ENCODE results near the gene DDX31.
A peak's percentile ranks its signal among the peaks of the same experiment; 100 is the strongest.
"Not testable (repeated sequence)": the region's sequence is repeated elsewhere in the genome, so short reads cannot be mapped to it uniquely, and the experiment has no call there.

DDX31 gene

DNA sequence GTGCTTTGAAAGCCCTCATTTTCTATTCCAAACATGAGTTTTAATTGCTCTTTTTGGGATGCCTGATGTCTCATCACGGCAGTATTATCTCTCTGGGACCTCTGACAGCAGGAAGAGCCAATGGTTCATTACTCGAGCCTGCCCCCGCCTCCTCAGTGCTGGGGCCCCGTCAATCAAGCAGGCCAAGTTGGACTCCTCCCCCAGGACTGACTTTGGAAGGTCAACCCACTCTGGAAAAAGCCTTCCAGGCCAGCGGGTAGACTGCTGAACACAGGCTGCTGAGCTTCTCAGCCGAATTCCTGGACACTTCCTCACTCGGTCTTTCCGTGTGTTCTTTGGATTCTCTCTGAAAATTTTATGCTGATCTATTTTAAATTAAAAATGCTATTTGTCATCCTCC, 96.9 kb downstream of the DDX31 start:
- TF ChIP-seq, protein P1, sequence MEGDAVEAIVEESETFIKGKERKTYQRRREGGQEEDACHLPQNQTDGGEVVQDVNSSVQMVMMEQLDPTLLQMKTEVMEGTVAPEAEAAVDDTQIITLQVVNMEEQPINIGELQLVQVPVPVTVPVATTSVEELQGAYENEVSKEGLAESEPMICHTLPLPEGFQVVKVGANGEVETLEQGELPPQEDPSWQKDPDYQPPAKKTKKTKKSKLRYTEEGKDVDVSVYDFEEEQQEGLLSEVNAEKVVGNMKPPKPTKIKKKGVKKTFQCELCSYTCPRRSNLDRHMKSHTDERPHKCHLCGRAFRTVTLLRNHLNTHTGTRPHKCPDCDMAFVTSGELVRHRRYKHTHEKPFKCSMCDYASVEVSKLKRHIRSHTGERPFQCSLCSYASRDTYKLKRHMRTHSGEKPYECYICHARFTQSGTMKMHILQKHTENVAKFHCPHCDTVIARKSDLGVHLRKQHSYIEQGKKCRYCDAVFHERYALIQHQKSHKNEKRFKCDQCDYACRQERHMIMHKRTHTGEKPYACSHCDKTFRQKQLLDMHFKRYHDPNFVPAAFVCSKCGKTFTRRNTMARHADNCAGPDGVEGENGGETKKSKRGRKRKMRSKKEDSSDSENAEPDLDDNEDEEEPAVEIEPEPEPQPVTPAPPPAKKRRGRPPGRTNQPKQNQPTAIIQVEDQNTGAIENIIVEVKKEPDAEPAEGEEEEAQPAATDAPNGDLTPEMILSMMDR (IDR thresholded peaks at IDR 0.05; ENCODE audit: low read depth, low read length), result no peak
- DNase-seq (ENCODE audit: low read depth in 2 of 2), result peak; percentile 23 to 26
- no peak overlapping the region for H3K4me3 ChIP-seq (replicated peaks in 1 of 2; ENCODE audit: low read depth in 2 of 2, low read length in 2 of 2)

DNA sequence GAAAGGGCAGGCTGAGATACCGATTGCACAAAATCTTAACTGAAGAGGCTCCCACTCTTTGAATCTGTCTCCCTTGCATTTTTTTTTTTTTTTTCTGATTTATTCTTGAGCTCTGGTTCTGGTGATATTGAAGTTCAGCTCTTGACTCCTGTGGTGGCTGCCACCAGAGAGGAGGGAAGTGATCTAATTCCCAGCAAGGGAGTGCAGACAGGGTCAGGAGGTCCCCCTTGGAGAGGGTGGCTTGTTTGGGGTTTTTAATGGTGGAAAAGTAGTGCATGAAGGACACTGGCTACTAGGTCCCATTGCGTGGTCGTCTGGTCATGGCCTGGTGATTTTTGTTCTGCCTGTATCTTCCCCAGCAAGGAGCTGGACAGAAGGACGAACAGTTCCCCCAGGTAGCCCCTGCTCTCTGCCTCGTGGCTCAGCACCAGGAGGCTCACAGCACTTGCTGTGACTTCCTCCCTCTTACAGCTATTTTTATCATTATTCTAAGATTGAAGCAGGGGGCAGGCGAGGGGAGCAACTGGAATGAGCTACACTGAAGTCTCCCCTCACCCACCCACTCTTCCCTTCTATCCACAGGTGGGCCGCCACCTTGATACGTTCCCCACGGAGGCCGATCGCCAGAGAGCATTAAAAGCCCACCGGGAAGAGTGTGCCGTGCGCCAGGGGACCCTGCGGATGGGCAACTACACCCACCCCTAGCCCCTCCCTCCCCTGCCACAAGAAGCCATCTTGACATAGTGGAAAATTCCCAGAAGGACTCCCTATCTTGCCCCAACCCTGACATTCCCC, 97.8 kb downstream of the DDX31 start:
- DNase-seq (ENCODE audit: low read depth in 2 of 2), result no peak
- TF ChIP-seq, protein P1 (IDR thresholded peaks at IDR 0.05; ENCODE audit: low read depth, low read length), result no peak
- no peak overlapping the region for H3K4me3 ChIP-seq (replicated peaks in 1 of 2; ENCODE audit: low read depth in 2 of 2, low read length in 2 of 2)

DNA sequence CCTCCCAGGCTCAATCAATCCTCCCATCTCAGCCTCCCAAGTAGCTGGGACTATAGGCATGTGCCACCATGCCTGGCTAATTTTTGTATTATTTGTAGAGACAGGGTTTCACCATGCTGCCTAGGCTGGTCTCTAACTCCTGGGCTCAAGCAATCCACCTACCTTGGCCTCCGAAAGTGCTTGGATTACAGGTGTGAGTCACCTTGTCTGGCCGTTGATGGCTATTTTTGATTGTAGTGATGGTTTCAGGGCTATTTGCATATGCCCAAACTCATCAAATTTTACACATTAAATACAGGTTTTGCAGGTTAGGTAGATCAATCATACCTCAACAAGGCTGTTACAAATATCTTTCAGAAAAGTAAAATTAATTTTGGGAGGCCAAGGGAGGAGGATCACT, 101.0 kb downstream of the DDX31 start:
- DNase-seq (ENCODE audit: low read depth in 2 of 2); H3K4me3 ChIP-seq (replicated peaks in 1 of 2; ENCODE audit: low read depth in 2 of 2, low read length in 2 of 2): not testable (repeated sequence)

DNA sequence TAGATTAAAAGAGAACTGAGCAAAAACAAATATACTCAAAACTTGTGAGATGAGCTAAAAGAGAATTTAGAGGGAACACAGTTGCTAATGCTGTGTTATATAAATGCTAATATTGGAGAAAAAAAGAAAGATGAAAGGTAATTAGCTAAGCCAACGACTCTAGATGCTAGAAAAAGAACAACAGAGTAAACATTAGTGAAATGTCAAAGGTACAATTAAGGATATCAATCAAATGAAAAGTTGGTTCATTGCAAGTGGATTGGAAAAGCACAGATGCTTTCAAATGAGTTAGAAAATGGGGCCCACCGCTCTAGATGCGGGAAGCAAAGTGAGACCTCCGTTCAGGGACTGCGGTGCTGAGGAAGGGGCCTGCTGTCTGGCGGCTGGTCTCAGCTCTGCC, 105.3 kb downstream of the DDX31 start:
- no peak overlapping the region for H3K4me3 ChIP-seq (replicated peaks in 1 of 2; ENCODE audit: low read depth in 2 of 2, low read length in 2 of 2)
- no peak for DNase-seq (ENCODE audit: low read depth in 2 of 2)
- TF ChIP-seq, protein P1 (IDR thresholded peaks at IDR 0.05; ENCODE audit: low read depth, low read length), result no peak

DNA sequence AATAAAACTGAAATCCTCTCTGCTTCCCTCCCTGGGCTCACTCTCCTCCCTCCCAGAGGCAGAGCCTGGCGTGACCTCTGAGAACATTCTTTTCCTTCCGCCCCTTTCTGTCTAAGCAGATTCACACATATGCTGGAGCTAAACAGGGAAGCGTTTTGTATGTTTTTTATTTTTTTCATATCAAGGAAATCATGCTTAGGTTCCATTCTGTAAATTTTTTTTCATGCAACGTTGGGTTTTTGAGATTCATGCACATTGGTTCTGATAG, 107.5 kb downstream of the DDX31 start:
- H3K4me3 ChIP-seq (replicated peaks in 1 of 2; ENCODE audit: low read depth in 2 of 2, low read length in 2 of 2), result no peak overlapping the region
- DNase-seq (ENCODE audit: low read depth in 2 of 2), result no peak
- TF ChIP-seq, protein P1 (IDR thresholded peaks at IDR 0.05; ENCODE audit: low read depth, low read length), result no peak

DNA sequence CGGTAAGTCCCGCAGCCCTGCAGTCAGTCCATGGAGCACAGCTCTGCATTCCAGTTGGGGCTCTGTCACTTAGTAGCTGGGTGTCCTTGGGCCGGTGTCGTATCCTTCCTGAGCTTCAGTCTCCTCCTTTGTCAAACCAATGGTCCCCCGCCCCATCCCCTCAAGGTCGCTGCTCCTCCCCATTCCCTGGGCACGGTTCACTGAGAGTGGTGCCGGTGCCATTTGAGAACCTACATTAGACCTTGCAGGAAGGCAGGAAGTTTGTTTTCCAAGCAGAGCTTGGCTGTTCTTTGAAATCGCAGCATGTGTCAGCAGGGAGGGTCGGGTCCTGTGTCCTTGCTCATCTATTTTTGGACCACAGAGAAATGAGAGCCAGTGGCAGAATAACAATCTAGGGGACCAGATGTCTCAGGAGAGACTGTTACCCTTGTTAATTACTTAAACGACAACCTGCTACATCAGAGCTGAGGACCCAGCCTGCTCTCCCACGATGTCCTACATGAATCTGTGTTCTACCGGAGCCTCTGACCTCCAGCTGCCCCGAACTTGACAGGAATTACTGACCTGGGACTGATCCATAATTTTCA, 109.1 kb downstream of the DDX31 start:
- no peak for DNase-seq (ENCODE audit: low read depth in 2 of 2)
- TF ChIP-seq, protein P1 (IDR thresholded peaks at IDR 0.05; ENCODE audit: low read depth, low read length), result no peak
- no peak overlapping the region for H3K4me3 ChIP-seq (replicated peaks in 1 of 2; ENCODE audit: low read depth in 2 of 2, low read length in 2 of 2)

DNA sequence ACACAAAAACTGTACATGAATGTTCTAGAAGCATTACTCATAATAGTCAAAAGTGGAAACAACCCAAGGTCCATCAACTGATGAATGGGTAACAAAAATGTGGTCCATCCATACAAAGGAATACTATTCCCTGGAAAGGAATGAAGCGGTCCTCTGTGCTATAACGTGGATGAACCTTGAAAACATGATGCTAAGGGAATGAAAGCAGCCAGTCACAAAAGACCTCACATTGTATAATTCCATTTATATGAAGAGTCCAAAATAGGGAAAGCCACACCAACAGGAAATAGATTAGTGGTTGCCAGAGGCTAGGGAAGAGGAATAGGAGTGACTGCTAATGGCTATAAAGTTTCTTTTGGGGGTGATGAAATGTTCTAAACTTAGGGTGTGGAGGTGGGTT, 110.1 kb downstream of the DDX31 start:
- no peak overlapping the region for H3K4me3 ChIP-seq (replicated peaks in 1 of 2; ENCODE audit: low read depth in 2 of 2, low read length in 2 of 2)
- TF ChIP-seq, protein P1 (IDR thresholded peaks at IDR 0.05; ENCODE audit: low read depth, low read length), result no peak
- DNase-seq (ENCODE audit: low read depth in 2 of 2), result no peak
